Body of pancreas (tissue), 4 donors: ENCODE measurements around the gene VWF. TPM values are rescaled to one million over a fixed set of nuclear protein-coding genes. Genes with fewer than 3 reads are reported as not detected.

Experiments used
- ATAC-seq: fragments of 150-250 bp; one replicate; pipeline ENCODE4 v1.9.1; 2016
- DNase-seq, 4 donors: peaks; one replicate each; pipeline ENCODE4 v3.0.0-alpha.2; 2019
- H3K27ac ChIP-seq, 4 donors: fragments of 200-600 bp; sonication (generic); 1 replicate in 3 of 4; 2 replicates in 1 of 4; pipeline versions ENCODE4 v1.5.1 to v1.6.1; 2016 to 2019; ENCODE audit warnings: mild to moderate bottlenecking in 1 of 4, mixed read lengths in 1 of 4, moderate library complexity in 1 of 4
- H3K27me3 ChIP-seq, 2 donors: fragments of 200-600 bp; sonication (generic); one replicate each; pipeline ENCODE4 v1.6.0; 2016; ENCODE audit warnings: mild to moderate bottlenecking in 1 of 2
- H3K36me3 ChIP-seq, 2 donors: fragments of 200-600 bp; sonication (generic); replicated peaks in 1 of 2; 2 replicates each; pipeline ENCODE4 v1.5.1; 2016; ENCODE audit warnings: low read depth in 2 of 2; ENCODE audit not compliant: insufficient read depth in 1 of 2
- H3K4me1 ChIP-seq: fragments of 200-600 bp; sonication (generic); one replicate; pipeline ENCODE4 v1.6.0; 2016
- H3K4me3 ChIP-seq, 2 donors: fragments of 200-600 bp; sonication (generic); 1 replicate in 1 of 2; 2 replicates in 1 of 2; pipeline ENCODE4 v1.5.1; 2016 to 2019
- H3K9me3 ChIP-seq, 3 donors: fragments of 200-600 bp; sonication (generic); 1 replicate in 2 of 3; 2 replicates in 1 of 3; pipeline ENCODE4 v1.5.1; 2016
- POLR2A ChIP-seq, 3 donors: fragments of 450-650 bp; IDR thresholded peaks; one replicate each; pipeline ENCODE4 v1.6.1; 2016; ENCODE audit warnings: antibody characterized with exemption in 3 of 3, mild to moderate bottlenecking in 2 of 3
- WGBS, 2 donors: methylation state at CpG; one replicate each; pipeline ENCODE4 v1.1.5; 2017; 5-methylcytosine and 5-hydroxymethylcytosine counted together
- intact Hi-C: fragments of 100-400 bp; cut with DNase I; formaldehyde crosslinking; loops from one replicate; pipeline ENCODE4 v1.15.1; 2023
- total RNA-seq, 2 donors: library from RNA; depleted of rRNA; stranded (reverse); fragments of >200 nt; gene quantifications; one replicate each; pipeline ENCODE4 v1.1.0, GENCODE V29; 2016
- TF ChIP-seq, protein P1 (sequence below), 7 experiments: fragments of 450-650 bp in 4 of 7; fragments of 200-600 bp in 3 of 7; sonication (generic) in 3 of 7; IDR thresholded peaks; one replicate each; pipeline ENCODE4 v1.5.1; 2016 to 2019; ENCODE audit warnings: antibody characterized with exemption in 7 of 7

VWF gene
- total RNA-seq, 2 donors from 2014 or later: 76.1 to 78.1 TPM

DNA sequence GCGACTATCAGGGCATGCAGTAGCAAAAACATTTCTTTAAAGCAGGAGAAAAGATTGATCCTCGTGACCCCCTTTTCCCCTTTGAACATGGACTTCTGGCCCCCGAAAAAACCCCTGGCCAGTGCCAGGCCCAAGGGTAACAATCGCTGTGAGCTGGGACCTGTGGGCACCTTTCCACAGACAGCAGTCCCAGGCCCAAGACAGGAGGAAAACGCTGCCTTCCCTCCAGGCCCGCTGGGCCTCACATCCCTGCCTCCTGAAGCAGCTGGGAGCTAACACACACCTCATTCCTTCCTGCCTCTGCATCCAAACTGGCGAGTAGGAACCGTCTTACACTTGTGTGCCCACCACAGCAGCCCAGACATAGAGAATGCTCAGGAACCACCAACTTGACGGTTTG lies 1.2 kb downstream of the VWF start:
- WGBS, 2 donors: 60 to 78% methylated on average over 9 of the region's 9 CpGs
- no peak overlapping the region for H3K4me3 ChIP-seq
- H3K4me1 ChIP-seq: no peaks in the 10 kb centered on the region
- TF ChIP-seq POLR2A (IDR thresholded peaks at IDR 0.05): no peak
- TF ChIP-seq, protein P1, sequence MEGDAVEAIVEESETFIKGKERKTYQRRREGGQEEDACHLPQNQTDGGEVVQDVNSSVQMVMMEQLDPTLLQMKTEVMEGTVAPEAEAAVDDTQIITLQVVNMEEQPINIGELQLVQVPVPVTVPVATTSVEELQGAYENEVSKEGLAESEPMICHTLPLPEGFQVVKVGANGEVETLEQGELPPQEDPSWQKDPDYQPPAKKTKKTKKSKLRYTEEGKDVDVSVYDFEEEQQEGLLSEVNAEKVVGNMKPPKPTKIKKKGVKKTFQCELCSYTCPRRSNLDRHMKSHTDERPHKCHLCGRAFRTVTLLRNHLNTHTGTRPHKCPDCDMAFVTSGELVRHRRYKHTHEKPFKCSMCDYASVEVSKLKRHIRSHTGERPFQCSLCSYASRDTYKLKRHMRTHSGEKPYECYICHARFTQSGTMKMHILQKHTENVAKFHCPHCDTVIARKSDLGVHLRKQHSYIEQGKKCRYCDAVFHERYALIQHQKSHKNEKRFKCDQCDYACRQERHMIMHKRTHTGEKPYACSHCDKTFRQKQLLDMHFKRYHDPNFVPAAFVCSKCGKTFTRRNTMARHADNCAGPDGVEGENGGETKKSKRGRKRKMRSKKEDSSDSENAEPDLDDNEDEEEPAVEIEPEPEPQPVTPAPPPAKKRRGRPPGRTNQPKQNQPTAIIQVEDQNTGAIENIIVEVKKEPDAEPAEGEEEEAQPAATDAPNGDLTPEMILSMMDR (IDR thresholded peaks at IDR 0.05): no peak
- no peak for ATAC-seq
- no peaks in the 10 kb centered on the region for H3K27me3 ChIP-seq
- intact Hi-C loops: no loop called here
- no peaks in the 10 kb centered on the region for H3K9me3 ChIP-seq
- peak overlapping the region in 2 of 4 donors; percentile 37 to 39 for H3K27ac ChIP-seq
- DNase-seq: no peak
- H3K36me3 ChIP-seq: no peaks in the 10 kb centered on the region

GRCh38 chr12:6122201-6122600 lies 2.3 kb downstream of the VWF start:
- ATAC-seq: no peak
- intact Hi-C loops: no loop called here
- no peaks in the 10 kb centered on the region for H3K9me3 ChIP-seq
- H3K27ac ChIP-seq: no peak overlapping the region
- DNase-seq: no peak
- no peak overlapping the region for H3K4me3 ChIP-seq
- 67 to 85% methylated on average over 4 of the region's 4 CpGs for WGBS, 2 donors
- TF ChIP-seq POLR2A (IDR thresholded peaks at IDR 0.05): no peak
- TF ChIP-seq, protein P1 (IDR thresholded peaks at IDR 0.05): no peak
- H3K4me1 ChIP-seq: no peaks in the 10 kb centered on the region
- H3K36me3 ChIP-seq: no peaks in the 10 kb centered on the region
- H3K27me3 ChIP-seq: no peaks in the 10 kb centered on the region

GRCh38 chr12:6120796-6121473 lies 3.5 kb downstream of the VWF start:
- no peak overlapping the region for H3K4me3 ChIP-seq
- no peak for ATAC-seq
- H3K36me3 ChIP-seq: no peaks in the 10 kb centered on the region
- WGBS, 2 donors: 62 to 81% methylated on average over 15 to 20 of the region's 20 CpGs
- intact Hi-C loops: no loop called here
- no peaks in the 10 kb centered on the region for H3K4me1 ChIP-seq
- H3K27me3 ChIP-seq: no peaks in the 10 kb centered on the region
- no peaks in the 10 kb centered on the region for H3K9me3 ChIP-seq
- TF ChIP-seq, protein P1 (IDR thresholded peaks at IDR 0.05): no peak
- no peak for TF ChIP-seq POLR2A (IDR thresholded peaks at IDR 0.05)
- no peak overlapping the region for H3K27ac ChIP-seq
- DNase-seq: no peak

DNA sequence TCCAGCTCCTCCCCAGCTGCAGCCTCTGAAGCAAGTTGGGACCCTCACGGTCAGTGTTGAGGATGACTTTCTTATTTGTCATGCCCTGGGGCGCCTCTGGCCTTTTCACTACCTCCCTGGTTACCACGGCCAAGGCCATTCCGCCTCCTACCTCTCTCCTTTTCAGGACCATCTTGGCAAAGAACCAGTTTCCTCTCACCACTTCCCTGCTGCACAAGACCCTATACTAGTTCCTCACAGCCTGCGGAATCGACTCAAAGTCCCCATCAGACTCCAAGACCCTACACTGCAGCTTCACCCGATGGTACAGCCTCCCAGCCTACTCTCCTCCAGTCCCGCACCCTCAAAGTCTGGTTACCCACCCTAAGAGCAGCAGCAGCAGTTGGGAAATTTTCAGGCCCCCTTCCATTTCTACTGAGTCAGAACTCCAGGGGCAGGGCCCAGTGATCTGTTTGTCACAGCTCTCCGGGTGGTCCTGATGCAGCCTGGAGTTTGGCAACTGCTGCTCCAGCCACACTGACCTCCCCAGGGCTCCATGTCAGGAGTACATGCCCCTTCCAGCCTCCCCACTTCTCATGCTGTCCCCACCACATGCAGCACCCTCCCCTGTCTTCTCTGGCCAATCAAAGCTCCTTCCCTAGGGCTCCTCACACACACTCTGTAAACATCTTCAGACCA lies 5.4 kb downstream of the VWF start:
- Histone ChIP-seq H3K36me3 (no peaks in the 10 kb centered on the region), H3K27ac (peak overlapping the region in 2 of 4 donors; percentile 6 to 30), H3K4me1 (no peaks in the 10 kb centered on the region), H3K27me3 (no peaks in the 10 kb centered on the region), H3K9me3 (no peaks in the 10 kb centered on the region), H3K4me3 (no peak overlapping the region)
- TF ChIP-seq, protein P1 (IDR thresholded peaks at IDR 0.05): no peak
- intact Hi-C loops: no loop called here
- ATAC-seq (no peak), DNase-seq (no peak)
- WGBS, 2 donors: 64 to 76% methylated on average over 9 of the region's 9 CpGs
